ENCODE data around the gene NSMF. TPM values are rescaled to one million over a fixed set of nuclear protein-coding genes. Genes with fewer than 3 reads are reported as not detected.

The NSMF gene
- total and polyA plus RNA-seq, 2 donors (not counting 1 experiment from before 2014, with no cell fraction given) = 28.7 to 59.4 TPM

DNA sequence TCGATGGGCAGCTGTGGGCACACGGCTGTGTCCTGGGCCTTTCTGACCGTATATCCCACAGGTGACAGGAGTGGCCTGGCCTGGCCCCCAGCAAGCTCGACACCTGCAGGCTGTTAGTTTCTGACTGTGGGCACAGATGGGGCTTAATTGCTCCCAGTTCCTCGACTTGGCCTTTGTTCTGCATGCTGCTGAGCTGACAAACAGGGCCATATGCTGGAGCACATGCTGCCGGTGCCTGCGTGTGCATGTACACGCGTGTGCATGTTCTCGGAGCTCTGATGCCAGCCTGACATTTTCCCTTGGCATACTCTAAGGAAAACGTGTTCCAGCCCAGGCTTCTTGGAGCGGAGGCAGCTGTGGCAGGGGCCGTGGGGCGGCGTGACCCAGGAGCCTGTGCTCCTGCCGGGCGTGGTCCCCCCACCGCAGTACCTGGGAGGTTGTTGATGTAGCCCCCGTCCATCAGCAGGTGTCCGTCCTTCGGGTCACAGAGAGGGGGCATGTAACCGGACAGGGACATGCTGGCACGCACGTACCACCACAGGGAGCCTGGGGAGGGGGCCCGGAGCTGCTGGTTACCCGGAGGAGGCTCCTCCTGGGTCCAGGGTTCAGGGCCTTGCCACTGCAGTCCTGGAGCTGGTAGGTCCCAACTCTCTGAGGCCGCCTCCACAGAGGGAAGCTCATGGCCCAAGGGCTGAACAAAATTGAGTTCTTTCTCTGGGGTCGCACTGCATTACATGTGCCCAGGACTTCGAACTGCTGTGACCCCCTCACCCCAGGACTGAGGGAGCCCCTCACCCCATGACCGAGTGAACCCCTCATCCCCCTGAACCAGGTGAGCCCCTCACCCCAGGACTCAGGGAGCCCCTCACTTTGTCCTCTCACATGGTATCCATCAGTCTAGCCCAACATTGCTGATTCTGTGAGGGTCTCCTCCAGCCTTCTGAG is 4.1 kb upstream of the NSMF start:
- peaks cover 6% of the 10 kb centered on the region for H3K79me2 ChIP-seq (ENCODE audit: control insufficient read depth, insufficient read depth, low read length)
- DNase-seq = no peak
- H3K9ac ChIP-seq (ENCODE audit: low read length) = no peak overlapping the region
- H3K27ac Mint-ChIP-seq = peak overlapping the region; percentile 53
- TF ChIP-seq, protein P1, sequence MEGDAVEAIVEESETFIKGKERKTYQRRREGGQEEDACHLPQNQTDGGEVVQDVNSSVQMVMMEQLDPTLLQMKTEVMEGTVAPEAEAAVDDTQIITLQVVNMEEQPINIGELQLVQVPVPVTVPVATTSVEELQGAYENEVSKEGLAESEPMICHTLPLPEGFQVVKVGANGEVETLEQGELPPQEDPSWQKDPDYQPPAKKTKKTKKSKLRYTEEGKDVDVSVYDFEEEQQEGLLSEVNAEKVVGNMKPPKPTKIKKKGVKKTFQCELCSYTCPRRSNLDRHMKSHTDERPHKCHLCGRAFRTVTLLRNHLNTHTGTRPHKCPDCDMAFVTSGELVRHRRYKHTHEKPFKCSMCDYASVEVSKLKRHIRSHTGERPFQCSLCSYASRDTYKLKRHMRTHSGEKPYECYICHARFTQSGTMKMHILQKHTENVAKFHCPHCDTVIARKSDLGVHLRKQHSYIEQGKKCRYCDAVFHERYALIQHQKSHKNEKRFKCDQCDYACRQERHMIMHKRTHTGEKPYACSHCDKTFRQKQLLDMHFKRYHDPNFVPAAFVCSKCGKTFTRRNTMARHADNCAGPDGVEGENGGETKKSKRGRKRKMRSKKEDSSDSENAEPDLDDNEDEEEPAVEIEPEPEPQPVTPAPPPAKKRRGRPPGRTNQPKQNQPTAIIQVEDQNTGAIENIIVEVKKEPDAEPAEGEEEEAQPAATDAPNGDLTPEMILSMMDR (IDR thresholded peaks at IDR 0.05) = no peak
- no peak for TF ChIP-seq EZH2 (IDR thresholded peaks at IDR 0.05; ENCODE audit: borderline replicate concordance, insufficient read depth, low read depth, low read length, poor library complexity, severe bottlenecking)
- peak overlapping the region; percentile 44 for H3K4me3 Mint-ChIP-seq
- no peaks in the 10 kb centered on the region for H3K36me3 ChIP-seq (replicated peaks in 1 of 2; ENCODE audit: control extremely low read depth in 1 of 2, control insufficient read depth in 1 of 2, extremely low read depth in 1 of 2, insufficient read depth in 2 of 2, low read length in 1 of 2)
- peaks cover 4% of the 10 kb centered on the region for H4K20me1 ChIP-seq (ENCODE audit: control insufficient read depth, insufficient read depth, low read length, poor library complexity, severe bottlenecking)
- intact Hi-C loops (cut with micrococcal nuclease) = no loop called here
- no peak overlapping the region for H2AFZ ChIP-seq (ENCODE audit: insufficient read depth, low read depth, low read length, poor library complexity, severe bottlenecking)
- ChIA-PET CTCF (interaction anchor here (1.1 kb wide), 1 partner anchor 65 kb away, joined by 3 read pairs; no protein-coding TSS in a partner anchor), POLR2A (no interaction called here)
- no peak for ATAC-seq (ENCODE audit: low read depth)
- WGBS (ENCODE audit: insufficient coverage) = 87% methylated on average over 29 of the region's 30 CpGs
- no peak overlapping the region for H3K4me3 ChIP-seq (ENCODE audit: control extremely low read depth in 1 of 5, extremely low read depth in 1 of 5, insufficient read depth in 1 of 5, low read depth in 2 of 5, low read length in 4 of 5)
- no peaks in the 10 kb centered on the region for H3K9me3 Mint-ChIP-seq (ENCODE audit: insufficient read depth)
- H3K9me3 ChIP-seq (ENCODE audit: control extremely low read depth in 1 of 3, control insufficient read depth in 2 of 3, insufficient read depth in 1 of 3, low read length in 2 of 3) = peaks cover 0 to 4% (median 0%) of the 10 kb centered on the region in 3 donors
- no peak overlapping the region for H3K27ac ChIP-seq (ENCODE audit: low read length in 2 of 2)
- peak overlapping the region; percentile 99 for H3K4me2 ChIP-seq (replicated peaks; ENCODE audit: low read depth, low read length, poor library complexity, severe bottlenecking)
- no peaks in the 10 kb centered on the region for H3K27me3 Mint-ChIP-seq
- peaks cover 34 to 39% of the 10 kb centered on the region in 2 donors for H3K4me1 ChIP-seq (ENCODE audit: control insufficient read depth in 2 of 2, insufficient read depth in 2 of 2, low read length in 2 of 2)
- H3K27me3 ChIP-seq (replicated peaks in 1 of 4; ENCODE audit: control extremely low read depth in 1 of 4, control insufficient read depth in 3 of 4, insufficient read depth in 4 of 4, low read length in 3 of 4) = no peaks in the 10 kb centered on the region
- H3K4me1 Mint-ChIP-seq = peaks cover 17% of the 10 kb centered on the region

Measured in B cell (primary cell).